Gastroesophageal sphincter (tissue), 4 donors: ENCODE results near the gene AGBL3. TPM values are rescaled to one million over a fixed set of nuclear protein-coding genes. Genes with fewer than 3 reads are reported as not detected.

Experiments used
- ATAC-seq: fragments of 150-250 bp; one replicate; pipeline ENCODE4 v1.9.1; 2016; ENCODE audit warnings: mild to moderate bottlenecking, moderate library complexity
- H3K27ac ChIP-seq, 4 donors: fragments of 200-600 bp; sonication (generic) in 3 of 4; 1 replicate in 3 of 4; 2 replicates in 1 of 4; pipeline ENCODE4 v1.5.1; 2016 to 2019
- H3K27me3 ChIP-seq: fragments of 200-600 bp; sonication (generic); one replicate; pipeline ENCODE4 v1.5.1; 2019
- H3K36me3 ChIP-seq, 2 donors: fragments of 200-600 bp; sonication (generic); one replicate each; pipeline ENCODE4 v1.5.1; 2019; ENCODE audit warnings: control low read depth in 1 of 2
- H3K4me1 ChIP-seq, 3 donors: fragments of 200-600 bp; sonication (generic); 1 replicate in 2 of 3; 2 replicates in 1 of 3; pipeline ENCODE4 v1.5.1; 2016 to 2019; ENCODE audit warnings: control low read depth in 2 of 3
- H3K4me3 ChIP-seq, 2 donors: fragments of 200-600 bp; sonication (generic); one replicate each; pipeline ENCODE4 v1.5.1; 2019; ENCODE audit warnings: mild to moderate bottlenecking in 1 of 2, moderate library complexity in 1 of 2
- H3K9me3 ChIP-seq, 3 donors: fragments of 200-600 bp; sonication (generic); one replicate each; pipeline ENCODE4 v1.5.1; 2017 to 2019; ENCODE audit warnings: control low read depth in 2 of 3
- CTCF ChIP-seq, 4 experiments: fragments of 200-600 bp in 2 of 4; fragments of 450-650 bp in 2 of 4; sonication (generic) in 1 of 4; IDR thresholded peaks; one replicate each; pipeline ENCODE4 v1.5.1; 2017 to 2019; ENCODE audit warnings: antibody characterized with exemption in 4 of 4, mild to moderate bottlenecking in 2 of 4, moderate library complexity in 2 of 4
- EP300 ChIP-seq: sonication (generic); formaldehyde crosslinking; IDR thresholded peaks from one replicate; pipeline ENCODE4 v1.6.1; 2017; ENCODE audit warnings: antibody characterized with exemption, mild to moderate bottlenecking
- POLR2A ChIP-seq, 2 donors: fragments of 450-650 bp; IDR thresholded peaks; one replicate each; pipeline ENCODE4 v1.6.1; 2017; ENCODE audit warnings: antibody characterized with exemption in 2 of 2, mild to moderate bottlenecking in 2 of 2, moderate library complexity in 1 of 2
- POLR2AphosphoS5 ChIP-seq: sonication (generic); formaldehyde crosslinking; IDR thresholded peaks from one replicate; pipeline ENCODE4 v1.6.1; 2017; ENCODE audit warnings: antibody characterized with exemption
- WGBS, 2 donors: methylation state at CpG; one replicate each; pipeline ENCODE4 v1.1.5; 2018; ENCODE audit warnings: low coverage in 1 of 2; 5-methylcytosine and 5-hydroxymethylcytosine counted together
- total RNA-seq, 4 donors: library from RNA; depleted of rRNA; stranded (reverse); fragments of >200 nt; gene quantifications; one replicate each; pipeline ENCODE4 v1.1.0, GENCODE V29; 2016

AGBL3 gene
- total RNA-seq, 4 donors from 2014 or later: 0.30 to 5.6 (median 3.1) TPM

GRCh38 chr7:134949171-134949570 lies 37.1 kb upstream of the AGBL3 start:
- H3K27me3 ChIP-seq: no peaks in the 10 kb centered on the region
- H3K4me3 ChIP-seq: no peak overlapping the region
- H3K4me1 ChIP-seq: peaks cover 0 to 77% (median 7%) of the 10 kb centered on the region in 3 donors
- WGBS, 2 donors: 64 to 73% methylated on average over 3 of the region's 3 CpGs
- H3K36me3 ChIP-seq: peaks cover 7 to 100% of the 10 kb centered on the region in 2 donors
- no peaks in the 10 kb centered on the region for H3K9me3 ChIP-seq
- no peak for ATAC-seq
- peak overlapping the region; percentile 62 to 86 (median 71) for H3K27ac ChIP-seq
- TF ChIP-seq POLR2A (IDR thresholded peaks at IDR 0.05) (no peak), EP300 (no peak), CTCF (IDR thresholded peaks at IDR 0.05) (no peak)

- Histone ChIP-seq H3K27ac (peak overlapping the region in 2 of 4 donors; percentile 33 to 71), H3K27me3 (no peaks in the 10 kb centered on the region), H3K4me3 (no peak overlapping the region), H3K9me3 (no peaks in the 10 kb centered on the region), H3K4me1 (peaks cover 0 to 44% (median 5%) of the 10 kb centered on the region in 3 donors), H3K36me3 (peaks cover 12 to 100% of the 10 kb centered on the region in 2 donors)
- 46 to 53% methylated on average over 9 of the region's 9 CpGs for WGBS, 2 donors
- peak; percentile 47 to 75 (median 56) for TF ChIP-seq CTCF (IDR thresholded peaks at IDR 0.05)
- no peak for TF ChIP-seq POLR2AphosphoS5
- TF ChIP-seq EP300: no peak
- peak; percentile 40 for ATAC-seq
These were observed 31.9 kb upstream of the AGBL3 start for GRCh38 chr7:134954197-134955082.

DNA sequence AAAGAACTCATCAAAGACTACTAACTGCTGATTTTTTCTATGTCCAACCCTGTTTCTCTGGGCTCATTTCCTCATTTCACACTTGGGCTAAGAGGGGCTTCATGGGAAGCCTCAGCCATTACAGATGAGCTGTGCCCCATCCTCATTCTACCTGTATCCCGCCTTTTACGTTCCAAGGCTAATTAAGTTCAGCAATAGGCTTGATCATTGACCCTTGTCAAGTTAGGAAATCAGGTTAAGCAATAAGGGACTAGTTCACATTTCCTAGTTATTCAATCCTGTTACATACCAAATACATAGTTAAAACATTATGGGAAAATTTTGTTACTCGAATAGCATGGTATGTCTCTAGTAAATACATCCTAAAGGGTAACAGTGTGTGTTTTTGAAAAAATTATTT lies 29.3 kb upstream of the AGBL3 start:
- Histone ChIP-seq H3K36me3 (peaks cover 21 to 99% of the 10 kb centered on the region in 2 donors), H3K27ac (peak overlapping the region in 2 of 4 donors; percentile 31 to 45), H3K27me3 (no peaks in the 10 kb centered on the region), H3K4me1 (peaks cover 0 to 53% (median 4%) of the 10 kb centered on the region in 3 donors), H3K9me3 (no peaks in the 10 kb centered on the region), H3K4me3 (no peak overlapping the region)
- WGBS, 2 donors: 91 to 100% methylated on average over 2 to 3 of the region's 3 CpGs
- no peak for ATAC-seq
- TF ChIP-seq EP300 (no peak), POLR2AphosphoS5 (no peak), CTCF (IDR thresholded peaks at IDR 0.05) (no peak), POLR2A (IDR thresholded peaks at IDR 0.05) (no peak)

DNA sequence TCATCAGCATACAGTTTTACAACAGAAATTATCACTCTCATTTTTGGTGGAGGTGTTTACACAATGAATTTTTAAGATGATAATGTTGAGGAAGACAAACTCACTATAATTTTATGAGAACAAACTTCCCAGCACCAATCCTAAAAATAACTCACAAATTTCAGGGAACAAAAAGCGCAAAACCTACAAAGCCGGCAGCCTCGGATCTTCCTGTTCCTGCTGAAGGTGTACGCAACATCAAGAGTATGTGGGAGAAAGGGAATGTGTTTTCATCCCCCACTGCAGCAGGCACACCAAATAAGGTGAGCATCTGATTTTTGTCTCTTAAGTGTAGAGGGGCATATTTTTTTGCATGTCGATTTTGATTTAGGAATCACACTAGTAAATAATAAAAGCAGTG lies 26.5 kb upstream of the AGBL3 start:
- Histone ChIP-seq H3K4me1 (peaks cover 0 to 61% (median 20%) of the 10 kb centered on the region in 3 donors), H3K27ac (peak overlapping the region; percentile 11 to 71 (median 55)), H3K27me3 (no peaks in the 10 kb centered on the region), H3K4me3 (no peak overlapping the region), H3K36me3 (peaks cover 21 to 91% of the 10 kb centered on the region in 2 donors), H3K9me3 (no peaks in the 10 kb centered on the region)
- WGBS, 2 donors: 76 to 85% methylated on average over 5 of the region's 5 CpGs
- TF ChIP-seq EP300 (no peak), CTCF (IDR thresholded peaks at IDR 0.05) (no peak), POLR2A (IDR thresholded peaks at IDR 0.05) (no peak), POLR2AphosphoS5 (no peak)
- no peak for ATAC-seq
